ENCODE data around the gene ANGPTL5. TPM values are rescaled to one million over a fixed set of nuclear protein-coding genes. Genes with fewer than 3 reads are reported as not detected.

The ANGPTL5 gene
- total RNA-seq, 6 experiments from 2014 or later: not detected

DNA sequence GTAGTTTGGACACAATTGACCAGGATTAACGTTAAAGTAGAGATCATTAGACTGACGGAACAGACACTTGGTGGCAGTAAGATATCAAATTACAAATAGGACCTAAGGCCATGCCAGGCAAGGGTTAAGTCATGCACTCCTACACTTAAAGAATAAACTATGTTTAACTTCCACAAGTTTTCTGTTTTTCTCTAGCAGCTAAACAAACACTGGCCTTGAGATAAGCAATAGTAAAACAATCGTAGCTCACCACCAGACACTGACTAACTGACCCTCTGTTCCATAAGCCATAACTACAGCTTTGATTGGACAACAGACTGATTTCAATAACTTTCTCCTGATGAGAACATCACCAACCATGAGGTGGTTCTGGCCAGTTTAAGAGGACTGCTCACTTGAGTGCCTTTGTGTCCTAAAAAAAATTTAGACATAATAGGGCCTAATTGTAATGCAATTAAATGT is 3.5 kb downstream of the ANGPTL5 start:
- 25% methylated on average over 3 of the region's 3 CpGs for WGBS (ENCODE audit: insufficient coverage, low coverage, low lambda C conversion rate, missing lambda C conversion rate)
- H3K36me3 ChIP-seq: no peaks in the 10 kb centered on the region
- no peak overlapping the region for H3K27ac ChIP-seq
- no peaks in the 10 kb centered on the region for H3K27me3 ChIP-seq
- H3K9me3 ChIP-seq: no peaks in the 10 kb centered on the region
- DNase-seq (no peak), ATAC-seq (no peak)
- TF ChIP-seq, protein P1, sequence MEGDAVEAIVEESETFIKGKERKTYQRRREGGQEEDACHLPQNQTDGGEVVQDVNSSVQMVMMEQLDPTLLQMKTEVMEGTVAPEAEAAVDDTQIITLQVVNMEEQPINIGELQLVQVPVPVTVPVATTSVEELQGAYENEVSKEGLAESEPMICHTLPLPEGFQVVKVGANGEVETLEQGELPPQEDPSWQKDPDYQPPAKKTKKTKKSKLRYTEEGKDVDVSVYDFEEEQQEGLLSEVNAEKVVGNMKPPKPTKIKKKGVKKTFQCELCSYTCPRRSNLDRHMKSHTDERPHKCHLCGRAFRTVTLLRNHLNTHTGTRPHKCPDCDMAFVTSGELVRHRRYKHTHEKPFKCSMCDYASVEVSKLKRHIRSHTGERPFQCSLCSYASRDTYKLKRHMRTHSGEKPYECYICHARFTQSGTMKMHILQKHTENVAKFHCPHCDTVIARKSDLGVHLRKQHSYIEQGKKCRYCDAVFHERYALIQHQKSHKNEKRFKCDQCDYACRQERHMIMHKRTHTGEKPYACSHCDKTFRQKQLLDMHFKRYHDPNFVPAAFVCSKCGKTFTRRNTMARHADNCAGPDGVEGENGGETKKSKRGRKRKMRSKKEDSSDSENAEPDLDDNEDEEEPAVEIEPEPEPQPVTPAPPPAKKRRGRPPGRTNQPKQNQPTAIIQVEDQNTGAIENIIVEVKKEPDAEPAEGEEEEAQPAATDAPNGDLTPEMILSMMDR (IDR thresholded peaks at IDR 0.05): no peak
- no peak for TF ChIP-seq POLR2A (IDR thresholded peaks at IDR 0.05)
- H3K4me1 ChIP-seq: peaks cover 0 to 4% (median 0%) of the 10 kb centered on the region in 4 donors
- intact Hi-C loops (cut with DNase I): no loop called here
- H3K4me3 ChIP-seq: no peak overlapping the region

DNA sequence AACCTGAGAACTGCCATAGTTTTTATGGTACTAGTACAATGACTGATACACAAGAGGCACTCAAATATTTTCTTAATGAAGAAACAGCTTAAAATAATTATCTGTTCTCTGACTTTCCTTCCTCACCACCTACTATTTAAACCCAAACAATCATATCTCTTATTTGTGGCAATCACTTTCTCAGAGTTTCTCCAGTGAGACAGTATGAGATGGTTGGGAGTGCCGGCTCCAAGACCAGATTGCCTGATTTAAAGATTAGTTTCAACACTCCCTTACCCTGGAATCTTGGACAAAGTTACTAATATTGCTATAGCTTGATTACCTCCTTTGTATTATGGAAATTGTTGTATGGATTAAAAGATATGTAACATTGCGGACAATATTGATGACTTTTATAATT is 7.2 kb downstream of the ANGPTL5 start:
- intact Hi-C loops (cut with DNase I): no loop called here
- no peak for DNase-seq
- WGBS (ENCODE audit: insufficient coverage, low coverage, low lambda C conversion rate, missing lambda C conversion rate): 95% methylated on average over 2 of the region's 2 CpGs

DNA sequence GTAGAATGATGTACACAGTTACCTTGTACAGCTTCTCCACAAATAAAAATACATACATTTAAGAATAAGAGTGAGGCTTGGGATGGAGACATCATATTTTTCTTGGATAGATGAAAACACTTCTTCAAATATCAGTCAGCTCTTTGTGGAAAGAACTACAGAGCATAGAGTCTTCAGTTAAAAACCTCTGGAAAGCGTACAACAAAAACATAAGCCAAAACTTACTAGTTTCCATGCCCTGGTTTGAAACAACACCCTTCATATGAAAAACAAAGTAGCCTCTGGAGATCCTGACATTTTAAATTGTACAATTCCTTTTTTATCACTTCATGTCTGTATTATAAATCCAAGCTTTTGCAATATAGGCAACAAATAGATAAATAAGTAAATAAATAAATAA is 8.5 kb downstream of the ANGPTL5 start:
- no peak overlapping the region for H3K27ac ChIP-seq
- H3K4me1 ChIP-seq: no peaks in the 10 kb centered on the region
- ATAC-seq (no peak), DNase-seq (no peak)
- no peaks in the 10 kb centered on the region for H3K9me3 ChIP-seq
- TF ChIP-seq POLR2A (IDR thresholded peaks at IDR 0.05): no peak
- TF ChIP-seq, protein P1 (IDR thresholded peaks at IDR 0.05): no peak
- H3K36me3 ChIP-seq: no peaks in the 10 kb centered on the region
- no peaks in the 10 kb centered on the region for H3K27me3 ChIP-seq
- 90% methylated on average over 1 of the region's 1 CpG for WGBS (ENCODE audit: insufficient coverage, low coverage, low lambda C conversion rate, missing lambda C conversion rate)
- no peak overlapping the region for H3K4me3 ChIP-seq
- intact Hi-C loops (cut with DNase I): no loop called here

More for the DNA sequence above, 7.2 kb downstream of the ANGPTL5 start:
- H3K36me3 ChIP-seq: no peaks in the 10 kb centered on the region
- TF ChIP-seq, protein P1 (IDR thresholded peaks at IDR 0.05): no peak
- TF ChIP-seq POLR2A (IDR thresholded peaks at IDR 0.05): no peak
- H3K4me1 ChIP-seq: no peaks in the 10 kb centered on the region
- no peak for ATAC-seq
- no peaks in the 10 kb centered on the region for H3K9me3 ChIP-seq
- H3K27ac ChIP-seq: no peak overlapping the region
- H3K4me3 ChIP-seq: no peak overlapping the region
- no peaks in the 10 kb centered on the region for H3K27me3 ChIP-seq

DNA sequence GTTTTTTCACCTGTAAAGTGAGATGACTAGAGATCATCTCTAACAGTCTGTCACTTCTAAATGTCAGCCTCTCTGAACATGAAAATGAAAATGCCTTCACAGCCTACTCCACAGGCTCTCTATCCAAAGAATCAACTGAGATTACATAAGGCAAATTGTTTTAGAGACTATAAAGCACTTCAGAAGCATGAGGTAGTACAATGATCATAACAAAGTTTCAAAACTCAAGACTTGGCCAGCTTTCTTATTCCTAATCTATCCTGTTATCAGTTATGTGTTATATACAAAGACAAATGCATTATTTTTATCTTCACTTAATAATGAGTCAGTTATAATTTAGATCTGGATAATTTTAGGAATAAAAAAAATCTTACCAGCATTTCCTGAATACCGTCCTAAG is 21.8 kb downstream of the ANGPTL5 start:
- H3K4me1 ChIP-seq: no peaks in the 10 kb centered on the region
- intact Hi-C loops (cut with DNase I): no loop called here
- no peak overlapping the region for H3K4me3 ChIP-seq
- DNase-seq (no peak), ATAC-seq (no peak)
- H3K27ac ChIP-seq: no peak overlapping the region
- no peaks in the 10 kb centered on the region for H3K36me3 ChIP-seq
- no peaks in the 10 kb centered on the region for H3K9me3 ChIP-seq
- no peaks in the 10 kb centered on the region for H3K27me3 ChIP-seq
- 54% methylated on average over 1 of the region's 1 CpG for WGBS (ENCODE audit: insufficient coverage, low coverage, low lambda C conversion rate, missing lambda C conversion rate)
- TF ChIP-seq, protein P1 (IDR thresholded peaks at IDR 0.05): no peak
- TF ChIP-seq POLR2A (IDR thresholded peaks at IDR 0.05): no peak

GRCh38 chr11:101889767-101890166 is 26.6 kb downstream of the ANGPTL5 start:
- no peaks in the 10 kb centered on the region for H3K36me3 ChIP-seq
- intact Hi-C loops (cut with DNase I): no loop called here
- 76% methylated on average over 4 of the region's 4 CpGs for WGBS (ENCODE audit: insufficient coverage, low coverage, low lambda C conversion rate, missing lambda C conversion rate)
- H3K4me1 ChIP-seq: no peaks in the 10 kb centered on the region
- no peak for DNase-seq
- H3K4me3 ChIP-seq: no peak overlapping the region
- TF ChIP-seq POLR2A (IDR thresholded peaks at IDR 0.05): no peak
- TF ChIP-seq, protein P1 (IDR thresholded peaks at IDR 0.05): no peak
- no peak overlapping the region for H3K27ac ChIP-seq
- H3K9me3 ChIP-seq: no peaks in the 10 kb centered on the region
- no peaks in the 10 kb centered on the region for H3K27me3 ChIP-seq
- no peak for ATAC-seq
